ENCODE results near the gene DDX5.
"Not testable (repeated sequence)": the region's sequence is repeated elsewhere in the genome, so short reads cannot be mapped to it uniquely, and the experiment has no call there.

Gene DDX5

DNA sequence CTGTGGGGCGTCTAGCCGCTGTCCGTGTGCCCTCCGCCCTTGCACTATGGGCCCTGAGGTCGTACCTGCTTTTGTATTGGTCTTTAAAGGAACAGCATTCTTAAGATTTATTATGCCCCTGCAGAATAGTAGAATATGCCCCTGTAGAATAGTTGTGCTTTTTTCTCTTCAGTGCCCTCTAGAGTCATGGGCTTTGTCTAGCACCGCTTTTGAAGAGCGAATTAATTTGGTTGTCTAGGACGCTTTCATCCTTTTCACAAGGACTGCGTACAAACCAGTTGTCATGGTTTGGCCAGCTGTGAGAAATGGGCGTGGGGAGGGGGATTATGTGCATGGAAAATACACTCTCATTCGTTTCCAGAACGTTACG, 1.3 kb upstream of the DDX5 start:
- DNase-seq (ENCODE audit: low spot score): peak; percentile 72

GRCh38 chr17:64506576-64507412, 705 bp upstream of the DDX5 start, which contains the start of gene CEP95:
Gene CEP95 (plus strand): TSS chr17:64506977. CDS start chr17:64507098, 121 bp downstream.
- no peak for DNase-seq (ENCODE audit: low spot score)

GRCh38 chr17:64505340-64506200, 519 bp downstream of the DDX5 start:
- DNase-seq (ENCODE audit: low spot score): peak; percentile 86

- no peak for DNase-seq (ENCODE audit: low spot score)
Observed at GRCh38 chr17:64504769-64505339, 1.2 kb downstream of the DDX5 start.

- no peak for DNase-seq (ENCODE audit: low spot score)
Observed at GRCh38 chr17:64503821-64504768, 2.0 kb downstream of the DDX5 start.

- no peak for DNase-seq (ENCODE audit: low spot score)
Observed at GRCh38 chr17:64503341-64503740, 2.7 kb downstream of the DDX5 start.

DNA sequence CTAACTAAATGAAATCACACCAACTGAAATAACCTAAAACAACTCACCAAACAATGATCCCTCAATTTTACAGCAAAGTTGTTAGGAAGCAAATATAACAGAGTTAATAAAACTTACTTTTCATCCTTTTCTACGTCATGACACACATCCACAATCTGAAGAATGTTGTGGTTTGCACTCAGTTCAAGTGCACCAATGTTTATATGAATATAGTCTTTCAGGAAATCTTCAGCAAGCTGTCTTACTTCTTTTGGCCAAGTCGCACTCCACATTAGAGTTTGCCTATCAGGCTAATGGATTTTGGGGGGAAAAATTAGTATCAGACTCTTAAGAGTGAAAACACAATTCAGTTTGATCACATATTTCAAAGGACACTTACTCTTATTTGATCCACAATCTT, 3.3 kb downstream of the DDX5 start:
- peak; percentile 7 for DNase-seq (ENCODE audit: low spot score)

GRCh38 chr17:64502021-64502420, 4.1 kb downstream of the DDX5 start:
- DNase-seq (ENCODE audit: low spot score): no peak

DNA sequence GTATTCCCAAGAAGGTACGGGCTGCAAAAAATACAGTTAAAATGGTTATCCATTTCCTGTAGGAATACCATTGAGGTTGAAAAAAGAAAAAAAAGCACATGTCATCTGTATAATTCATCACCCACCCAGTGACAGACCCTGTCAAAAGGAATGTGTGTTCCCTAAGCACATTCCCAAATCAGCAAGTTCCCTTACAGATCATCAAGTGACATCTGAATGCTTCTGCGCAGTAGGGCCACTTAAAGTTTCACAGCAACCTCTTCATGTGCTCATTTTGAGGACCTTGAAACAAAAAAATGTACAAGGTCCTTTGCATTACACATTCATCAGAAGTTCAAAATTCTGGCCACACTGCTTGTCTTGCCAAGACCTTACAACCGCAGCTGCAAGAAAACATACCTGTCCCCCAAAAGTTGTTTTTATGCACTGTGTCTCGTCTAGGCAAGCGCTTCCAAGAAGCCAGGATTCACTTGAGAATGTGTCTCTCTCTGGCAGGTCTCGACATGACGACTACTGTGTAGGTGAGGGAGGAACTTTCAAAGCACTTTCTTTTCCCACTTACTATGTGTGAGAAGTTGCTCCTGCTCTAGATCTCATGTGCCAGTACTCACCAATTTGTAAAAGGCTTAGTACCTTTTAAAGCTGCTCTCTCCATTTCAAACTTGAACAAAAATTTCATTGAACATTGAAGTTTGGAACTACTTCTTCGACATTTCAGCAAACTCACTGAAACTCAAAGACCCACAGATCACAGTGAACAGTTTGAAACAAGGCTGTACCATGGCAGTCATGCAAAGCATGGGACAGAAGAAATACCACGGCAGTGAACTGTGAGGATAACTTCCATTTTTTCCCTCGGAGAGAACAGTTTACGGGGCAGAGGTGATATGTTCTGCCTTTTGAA, 5.0 kb downstream of the DDX5 start:
- DNase-seq (ENCODE audit: low spot score): peak; percentile 3

DNA sequence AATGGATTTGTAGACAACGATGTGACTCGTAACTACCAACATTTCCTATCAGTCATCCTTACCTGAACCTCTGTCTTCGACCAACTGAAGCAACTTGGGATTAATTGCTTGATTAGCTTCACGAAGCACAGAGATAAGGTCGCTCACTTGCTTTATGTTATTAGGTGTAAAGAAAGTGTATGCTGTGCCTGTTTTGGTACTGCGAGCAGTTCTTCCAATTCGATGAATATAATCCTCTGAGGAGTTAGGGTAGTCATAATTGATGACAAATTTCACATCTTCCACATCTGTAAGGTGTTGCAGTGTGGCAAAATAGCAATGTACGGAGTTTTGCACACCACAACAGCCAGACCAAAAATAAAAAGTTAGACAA, 5.6 kb downstream of the DDX5 start:
- DNase-seq (ENCODE audit: low spot score): peak; percentile 7

DNA sequence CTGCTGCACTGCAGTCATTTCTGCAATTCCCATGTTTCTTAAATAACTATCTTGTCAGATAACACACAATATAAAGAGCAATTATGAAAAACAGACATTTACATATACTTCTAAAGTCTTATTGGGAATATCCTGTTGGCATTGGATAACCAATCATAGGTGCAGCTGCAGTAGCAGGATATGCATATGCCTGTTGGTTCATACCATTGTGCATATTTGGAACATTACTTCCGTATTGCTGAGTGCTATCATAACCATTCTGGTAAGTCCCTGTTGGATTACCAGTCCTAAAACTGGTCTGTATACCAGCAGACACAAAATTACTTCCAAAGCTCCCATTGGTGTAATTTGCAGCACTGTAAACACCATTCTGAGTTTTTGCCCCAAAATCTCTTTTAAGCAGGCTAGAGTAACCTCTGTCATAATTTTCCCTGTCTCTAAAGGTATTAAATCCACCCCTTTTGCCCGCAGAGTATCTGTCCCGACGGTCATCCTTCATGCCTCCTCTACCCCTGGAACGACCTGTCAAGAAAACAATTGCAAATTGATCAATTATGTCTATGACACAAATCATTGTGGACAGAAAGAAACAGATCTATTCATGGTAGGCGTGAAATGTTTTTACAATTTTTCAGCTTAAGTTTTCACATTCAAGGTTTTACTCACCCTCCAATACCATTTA, 6.1 kb downstream of the DDX5 start:
- peak; percentile 28 for DNase-seq (ENCODE audit: low spot score)

- DNase-seq (ENCODE audit: low spot score): peak; percentile 35
Observed at GRCh38 chr17:64498308-64499203, 7.5 kb downstream of the DDX5 start.

GRCh38 chr17:64497565-64498035, 8.5 kb downstream of the DDX5 start:
- no peak for DNase-seq (ENCODE audit: low spot score)

- DNase-seq (ENCODE audit: low spot score): peak; percentile 95
Observed at GRCh38 chr17:64496786-64497564, 9.1 kb downstream of the DDX5 start, which contains the start of gene POLG2. Gene POLG2 (minus strand): TSS chr17:64497054. CDS start chr17:64496968, 86 bp downstream.

DNA sequence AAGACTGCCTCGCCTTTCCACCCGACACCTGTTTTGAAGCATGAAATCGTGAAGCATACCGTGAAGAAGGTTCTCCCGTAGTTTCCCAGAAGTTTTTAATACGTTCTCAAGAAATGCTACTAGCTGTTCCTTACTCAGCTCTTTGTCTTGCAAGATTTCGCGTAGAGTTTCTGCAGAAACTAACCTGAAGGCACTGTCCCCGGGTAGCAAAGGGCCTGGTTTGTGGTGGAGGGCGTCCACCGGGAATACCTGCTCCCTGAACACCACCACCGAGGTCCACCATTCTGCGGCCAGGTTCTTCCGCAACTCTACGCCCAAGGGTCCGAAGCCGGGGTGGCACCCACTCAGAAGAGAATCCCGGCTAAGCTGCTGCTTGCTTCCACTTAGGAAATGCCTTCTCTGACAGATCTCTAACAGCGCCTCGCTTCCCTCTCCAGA, 9.7 kb downstream of the DDX5 start:
- DNase-seq (ENCODE audit: low spot score): peak; percentile 39

DNA sequence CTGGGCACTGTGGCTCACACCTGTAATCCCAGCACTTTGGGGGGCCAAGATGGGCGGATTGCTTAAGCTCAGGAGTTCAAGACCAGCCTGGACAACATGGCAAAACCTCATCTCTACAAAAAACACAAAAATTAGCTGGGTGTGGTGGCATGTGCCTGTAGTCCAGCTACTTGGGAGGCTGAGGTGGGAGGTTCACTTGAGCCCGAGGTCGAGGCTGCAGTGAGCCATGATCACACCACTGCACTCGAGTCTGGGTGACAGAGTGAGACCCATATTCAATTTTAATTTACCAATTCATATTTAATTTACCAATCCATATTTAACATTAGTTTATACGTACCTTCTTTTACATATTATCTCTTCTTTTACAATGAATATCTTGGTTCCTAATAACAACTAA, 10.8 kb downstream of the DDX5 start:
- not testable (repeated sequence) for DNase-seq (ENCODE audit: low spot score)

DNA sequence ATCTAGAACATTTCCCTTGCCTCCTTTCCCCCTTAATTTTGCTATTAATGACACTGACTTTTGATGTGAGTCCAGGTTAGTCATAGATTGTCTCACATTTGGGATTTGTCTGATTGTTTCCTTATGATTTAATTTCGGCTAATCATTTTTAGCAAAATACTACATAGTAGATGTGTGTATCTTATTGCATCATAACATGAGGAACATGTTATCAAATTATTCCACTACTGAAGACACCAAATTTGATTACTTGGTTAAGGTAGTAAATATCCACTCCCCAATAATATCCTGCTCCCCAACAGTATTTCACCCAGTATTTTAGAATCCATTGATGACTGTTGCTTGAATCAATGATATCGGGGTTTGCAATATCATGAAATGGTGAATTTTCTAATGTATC, 12.0 kb downstream of the DDX5 start:
- DNase-seq (ENCODE audit: low spot score): no peak

Data from kidney tubule cell (primary cell).